Pancreas (tissue), 10 donors: Measurements from ENCODE around the gene MGMT. TPM values are rescaled to one million over a fixed set of nuclear protein-coding genes. Genes with fewer than 3 reads are reported as not detected.

Experiments
- ATAC-seq, 4 donors: fragments of 200-7000 bp; cut with Tn5 transposase; one replicate each; pipeline versions ENCODE4 v1.8.0 to v1.9.1; 2020; ENCODE audit warnings: mild to moderate bottlenecking in 4 of 4, moderate library complexity in 4 of 4
- DNase-seq, 6 donors: peaks; one replicate each; pipeline ENCODE4 v3.0.0-alpha.2; 2020
- FAIRE-seq: peaks from 2 replicates; lab custom pipeline; 2012; peaks lifted over from hg19 to GRCh38; lab: Jason Lieb, UNC
- H3K27ac ChIP-seq, 4 donors: fragments of 200-600 bp; sonication (generic); 1 replicate in 3 of 4; 2 replicates in 1 of 4; pipeline versions ENCODE4 v1.5.0 to v1.8.0; 2020
- H3K27me3 ChIP-seq, 4 donors: fragments of 200-600 bp; one replicate each; pipeline ENCODE4 v1.8.0; 2021
- H3K36me3 ChIP-seq, 3 donors: fragments of 200-600 bp; sonication (generic) in 1 of 3; one replicate each; pipeline versions ENCODE4 v1.5.0 to v1.8.0; 2020 to 2021
- H3K4me1 ChIP-seq, 3 donors: fragments of 200-600 bp; one replicate each; pipeline ENCODE4 v1.8.0; 2021
- H3K4me3 ChIP-seq, 4 donors: fragments of 200-600 bp; sonication (generic) in 2 of 4; one replicate each; pipeline versions ENCODE4 v1.5.0 to v1.8.0; 2020 to 2021
- H3K9me3 ChIP-seq, 4 donors: fragments of 200-600 bp; one replicate each; pipeline ENCODE4 v1.8.0; 2021
- WGBS, 2 donors: extraction: QIAGEN DNeasy Blood & Tissue Kit; methylation state at CpG; one replicate each; pipeline ENCODE4 v1.1.7; 2013; 5-methylcytosine and 5-hydroxymethylcytosine counted together
- intact Hi-C, 3 donors: fragments of 100-400 bp; cut with DNase I; formaldehyde crosslinking; loops; one replicate each; pipeline versions ENCODE4 v1.11.1 to v1.14.2; 2022
- polyA plus RNA-seq, 2 donors: library from polyadenylated mRNA; stranded (reverse); fragments of 200-250 nt; gene quantifications; one replicate each; pipeline ENCODE4 v1.2.3, GENCODE V29; 2013
- total RNA-seq, 6 donors: library from RNA; stranded (reverse); fragmentation: NEBNext Ultra II Directional in 4 of 6; extraction: Animal tissue kit (Norgen Biotek cat#: 25700) in 4 of 6; gene quantifications; one replicate each; pipeline versions ENCODE4 v1.2.1 to v1.2.4, GENCODE V29; 2021 to 2023
- TF ChIP-seq, protein P1 (sequence below), 4 donors: fragments of 200-600 bp; sonication (generic) in 3 of 4; IDR thresholded peaks; one replicate each; pipeline versions ENCODE4 v1.5.0 to v1.8.0; 2021; ENCODE audit warnings: antibody characterized with exemption in 4 of 4
- donor health status: healthy with polysubstance abuse.
- donor health status: DM: no; HTN: no; CAD: no; lungs with moderate emphysema.
- donor health status: DM: no; HTN: no; CAD: no.
- donor health status: control.
- donor health status: control.
- donor health status: Bipolar disorder and iron deficiency.
- donor health status: DM: yes; HTN: yes; CAD: no.
- donor health status: DM: no; HTN: no; CAD: no.
- donor health status: DM: no; HTN: no; CAD: no.
- donor health status: DM: yes; HTN: yes; CAD: no.

Gene MGMT
- total and polyA plus RNA-seq, 8 donors, result 9.1 to 18.6 (median 12.0) TPM

DNA sequence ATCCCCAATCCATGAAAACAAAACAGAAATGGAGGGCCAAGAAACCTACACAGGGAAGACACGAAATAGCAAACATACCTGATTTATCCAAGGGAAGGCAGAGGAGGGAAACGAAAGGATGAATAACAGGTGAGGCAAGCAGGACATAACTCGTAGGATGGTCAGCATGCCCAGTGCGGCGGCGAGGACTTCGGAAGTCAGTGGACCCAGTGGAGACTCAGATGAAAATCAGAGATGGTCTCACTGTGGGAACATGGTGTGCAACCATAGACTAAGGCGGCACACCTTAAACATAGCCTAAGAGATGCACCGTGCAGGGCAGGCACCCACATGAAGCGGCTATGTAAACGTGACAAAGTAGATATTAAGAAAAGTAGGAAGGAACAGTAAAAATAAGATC, 157.5 kb downstream of the MGMT start:
- no peak for ATAC-seq
- TF ChIP-seq, protein P1, sequence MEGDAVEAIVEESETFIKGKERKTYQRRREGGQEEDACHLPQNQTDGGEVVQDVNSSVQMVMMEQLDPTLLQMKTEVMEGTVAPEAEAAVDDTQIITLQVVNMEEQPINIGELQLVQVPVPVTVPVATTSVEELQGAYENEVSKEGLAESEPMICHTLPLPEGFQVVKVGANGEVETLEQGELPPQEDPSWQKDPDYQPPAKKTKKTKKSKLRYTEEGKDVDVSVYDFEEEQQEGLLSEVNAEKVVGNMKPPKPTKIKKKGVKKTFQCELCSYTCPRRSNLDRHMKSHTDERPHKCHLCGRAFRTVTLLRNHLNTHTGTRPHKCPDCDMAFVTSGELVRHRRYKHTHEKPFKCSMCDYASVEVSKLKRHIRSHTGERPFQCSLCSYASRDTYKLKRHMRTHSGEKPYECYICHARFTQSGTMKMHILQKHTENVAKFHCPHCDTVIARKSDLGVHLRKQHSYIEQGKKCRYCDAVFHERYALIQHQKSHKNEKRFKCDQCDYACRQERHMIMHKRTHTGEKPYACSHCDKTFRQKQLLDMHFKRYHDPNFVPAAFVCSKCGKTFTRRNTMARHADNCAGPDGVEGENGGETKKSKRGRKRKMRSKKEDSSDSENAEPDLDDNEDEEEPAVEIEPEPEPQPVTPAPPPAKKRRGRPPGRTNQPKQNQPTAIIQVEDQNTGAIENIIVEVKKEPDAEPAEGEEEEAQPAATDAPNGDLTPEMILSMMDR (IDR thresholded peaks at IDR 0.05), result no peak
- 96 to 98% methylated on average over 11 of the region's 11 CpGs for WGBS, 2 donors

DNA sequence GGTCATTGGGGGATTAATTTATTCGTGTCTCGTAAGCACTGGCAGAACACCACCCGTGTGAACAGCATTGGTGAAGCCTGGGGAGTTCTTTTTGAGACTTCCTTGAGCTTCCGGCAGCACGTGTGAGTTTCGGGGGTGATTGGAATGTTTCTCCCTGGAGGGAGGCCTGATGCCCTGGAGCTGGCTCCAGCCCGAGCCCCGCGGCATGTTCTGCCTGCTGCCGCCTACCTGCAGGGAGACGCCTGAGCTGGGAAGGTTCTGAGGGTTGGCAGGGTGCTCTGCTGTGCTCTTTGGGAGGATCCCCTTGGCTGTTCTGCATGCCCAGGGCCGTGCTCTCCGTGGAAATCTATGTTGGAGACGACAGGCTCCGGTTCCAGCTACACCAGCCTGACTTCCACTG, 159.3 kb downstream of the MGMT start:
- ATAC-seq (no peak), FAIRE-seq (no peak), DNase-seq (no peak)
- H3K4me3 ChIP-seq, result no peak overlapping the region
- H3K27me3 ChIP-seq, result no peaks in the 10 kb centered on the region
- intact Hi-C loops, result no loop called here
- WGBS, 2 donors, result 90 to 95% methylated on average over 15 of the region's 15 CpGs
- H3K9me3 ChIP-seq, result no peaks in the 10 kb centered on the region
- TF ChIP-seq, protein P1 (IDR thresholded peaks at IDR 0.05), result no peak
- H3K36me3 ChIP-seq, result no peaks in the 10 kb centered on the region
- no peak overlapping the region for H3K27ac ChIP-seq
- no peaks in the 10 kb centered on the region for H3K4me1 ChIP-seq

More for the DNA sequence above, 157.5 kb downstream of the MGMT start:
- Histone ChIP-seq H3K9me3 (no peaks in the 10 kb centered on the region), H3K4me1 (no peaks in the 10 kb centered on the region), H3K27me3 (no peaks in the 10 kb centered on the region), H3K27ac (no peak overlapping the region), H3K36me3 (no peaks in the 10 kb centered on the region), H3K4me3 (no peak overlapping the region)
- DNase-seq, result no peak
- intact Hi-C loops, result no loop called here
- no peak for FAIRE-seq

DNA sequence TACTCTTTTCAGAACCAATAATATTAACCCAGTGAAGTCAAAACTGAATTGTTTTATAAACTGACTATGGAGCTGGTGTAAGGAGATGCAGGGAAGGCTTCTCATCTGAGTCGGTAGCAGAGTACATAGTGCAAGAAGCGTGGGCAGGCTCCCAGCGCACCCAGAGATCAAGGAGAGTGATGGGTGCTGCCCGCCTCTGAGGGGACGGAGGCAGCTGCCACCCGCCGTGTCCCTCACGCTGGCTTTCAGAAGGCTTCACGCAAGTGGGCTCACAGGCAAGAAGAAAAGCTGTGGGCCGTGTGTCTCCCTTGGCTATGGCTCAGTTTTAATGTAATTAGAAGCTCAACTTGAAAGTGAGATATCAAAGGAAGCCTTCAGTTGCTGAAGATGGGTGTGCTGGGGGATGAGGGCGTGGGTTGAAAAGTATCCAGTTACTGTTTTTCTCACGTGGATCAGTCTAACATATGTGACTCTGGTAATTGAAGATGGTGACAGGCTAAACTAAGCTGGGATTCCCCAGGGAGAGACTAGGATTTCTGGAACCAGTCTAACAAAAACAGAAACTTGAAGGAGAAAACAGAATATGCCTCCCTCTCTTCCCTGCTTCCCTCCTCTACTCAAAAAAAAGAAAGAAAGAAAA, 159.9 kb downstream of the MGMT start:
- Histone ChIP-seq H3K27ac (no peak overlapping the region), H3K27me3 (no peaks in the 10 kb centered on the region), H3K36me3 (no peaks in the 10 kb centered on the region), H3K9me3 (no peaks in the 10 kb centered on the region), H3K4me1 (no peaks in the 10 kb centered on the region), H3K4me3 (no peak overlapping the region)
- DNase-seq, result no peak
- TF ChIP-seq, protein P1 (IDR thresholded peaks at IDR 0.05), result no peak
- WGBS, 2 donors, result 88 to 90% methylated on average over 12 of the region's 12 CpGs
- intact Hi-C loops, result no loop called here
- no peak for ATAC-seq
- no peak for FAIRE-seq

DNA sequence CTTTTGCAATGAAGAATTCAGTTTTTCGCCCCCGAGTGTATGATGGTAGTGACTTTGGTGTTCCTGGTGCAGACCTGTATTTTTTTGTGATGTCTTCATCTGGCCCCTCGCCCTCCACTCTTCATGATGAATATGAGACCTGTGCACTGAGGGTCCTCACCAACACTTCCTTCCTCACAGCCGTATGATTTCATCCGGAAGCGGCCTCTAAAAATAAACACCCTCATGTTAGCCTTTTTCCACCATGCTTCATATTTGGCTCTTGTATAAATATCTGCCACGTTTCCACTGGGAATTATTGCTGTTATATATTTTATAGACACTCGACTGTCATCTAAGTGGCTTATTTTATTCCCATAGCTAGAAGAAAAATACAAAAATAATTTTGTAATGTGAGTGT, 160.4 kb downstream of the MGMT start:
- Histone ChIP-seq H3K36me3 (no peaks in the 10 kb centered on the region), H3K4me1 (no peaks in the 10 kb centered on the region), H3K9me3 (no peaks in the 10 kb centered on the region), H3K4me3 (no peak overlapping the region), H3K27ac (no peak overlapping the region), H3K27me3 (no peaks in the 10 kb centered on the region)
- intact Hi-C loops, result no loop called here
- no peak for FAIRE-seq
- TF ChIP-seq, protein P1 (IDR thresholded peaks at IDR 0.05), result no peak
- DNase-seq, result no peak
- ATAC-seq, result no peak
- 81 to 88% methylated on average over 8 of the region's 8 CpGs for WGBS, 2 donors

DNA sequence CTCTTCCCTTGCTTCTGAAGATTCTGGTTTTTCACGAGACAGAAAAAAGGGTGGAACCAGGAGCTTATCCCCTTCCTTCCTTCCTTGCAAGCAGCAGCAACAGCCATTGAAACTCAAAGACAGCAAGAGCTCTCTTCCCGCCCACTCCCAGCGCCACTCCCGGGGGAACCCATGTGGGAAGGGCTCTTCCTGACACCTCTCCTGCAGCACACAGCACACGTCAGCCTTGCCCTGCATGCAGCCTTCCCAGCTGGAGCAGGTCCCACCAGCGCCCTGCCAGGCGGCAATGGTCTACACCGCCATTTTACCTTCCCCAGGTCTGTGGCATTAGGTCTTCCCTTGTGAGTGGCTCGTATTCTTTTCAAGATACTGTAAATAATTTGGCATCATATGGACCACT, 161.8 kb downstream of the MGMT start:
- TF ChIP-seq, protein P1 (IDR thresholded peaks at IDR 0.05), result no peak
- intact Hi-C loops, result no loop called here
- Histone ChIP-seq H3K4me3 (no peak overlapping the region), H3K27me3 (no peaks in the 10 kb centered on the region), H3K4me1 (no peaks in the 10 kb centered on the region), H3K27ac (no peak overlapping the region), H3K36me3 (no peaks in the 10 kb centered on the region), H3K9me3 (no peaks in the 10 kb centered on the region)
- 92 to 93% methylated on average over 9 of the region's 9 CpGs for WGBS, 2 donors
- ATAC-seq (no peak), DNase-seq (no peak), FAIRE-seq (no peak)
